ACHN (cell line): Measurements from ENCODE around the gene NOTUM.
"Not testable (repeated sequence)": the region's sequence is repeated elsewhere in the genome, so short reads cannot be mapped to it uniquely, and the experiment has no call there.

Source experiments
- DNase-seq: peaks from one replicate; pipeline ENCODE4 v3.0.0-alpha.2; 2015
- in situ Hi-C: cut with HindIII; loops from 2 replicates; pipeline ENCODE4 v1.10.0; 2017; ENCODE audit warnings: low sequenced_read_pairs, low pct_ligation_motif_present, low pct_unique_long_range_greater_than_20kb

NOTUM gene

DNA sequence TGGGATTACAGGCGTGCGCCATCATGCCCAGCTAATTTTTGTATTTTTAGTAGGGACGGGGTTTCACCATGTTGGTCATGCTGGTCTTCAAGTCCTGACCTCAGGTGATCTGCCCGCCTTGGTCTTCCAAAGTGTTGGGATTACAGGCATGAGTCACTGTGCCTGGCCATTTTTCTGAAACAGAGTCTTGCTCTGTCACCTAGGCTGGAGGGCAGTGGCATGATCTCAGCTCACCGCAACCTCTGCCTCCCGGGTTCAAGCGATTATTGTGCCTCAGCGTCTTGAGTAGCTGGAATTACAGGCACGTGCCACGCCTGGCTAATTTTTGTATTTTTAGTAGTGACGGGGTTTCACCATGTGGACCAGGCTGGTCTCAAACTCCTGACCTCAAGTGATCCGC is 20.5 kb upstream of the NOTUM start:
- DNase-seq, result not testable (repeated sequence)

DNA sequence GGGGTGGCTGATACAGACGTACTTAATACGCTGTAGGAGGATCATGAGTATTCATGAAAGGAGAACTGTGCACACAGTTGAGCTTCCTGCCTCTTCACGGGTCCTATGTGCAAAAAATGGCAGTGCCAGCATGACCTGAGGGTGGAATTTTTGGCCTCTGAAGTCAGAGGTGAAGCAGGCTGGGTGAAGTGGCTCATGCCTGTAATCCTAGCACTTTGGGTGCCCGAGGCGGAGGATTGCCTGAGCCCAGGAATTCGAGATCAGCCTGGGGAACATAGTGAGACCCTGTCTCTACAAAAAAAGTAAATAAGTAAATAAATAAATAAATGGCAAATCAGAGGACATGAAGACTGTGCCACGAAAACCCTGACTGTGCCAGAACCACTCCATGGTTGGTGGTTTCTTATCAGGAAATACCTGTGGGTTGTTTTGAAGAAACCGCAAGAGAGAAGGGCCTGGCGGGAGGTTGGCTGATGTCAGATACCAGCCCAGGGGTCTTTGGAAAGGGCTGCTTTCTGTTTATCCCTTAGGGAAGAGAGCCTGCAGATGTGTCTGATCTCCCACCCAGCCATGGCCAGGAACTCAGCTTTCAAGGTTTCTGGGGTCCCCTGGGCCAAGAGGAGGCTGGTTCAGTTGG is 19.8 kb upstream of the NOTUM start:
- in situ Hi-C loops, result no loop called here
- DNase-seq, result no peak

More for the DNA sequence above, 20.5 kb upstream of the NOTUM start:
- in situ Hi-C loops, result not testable (repeated sequence)

DNA sequence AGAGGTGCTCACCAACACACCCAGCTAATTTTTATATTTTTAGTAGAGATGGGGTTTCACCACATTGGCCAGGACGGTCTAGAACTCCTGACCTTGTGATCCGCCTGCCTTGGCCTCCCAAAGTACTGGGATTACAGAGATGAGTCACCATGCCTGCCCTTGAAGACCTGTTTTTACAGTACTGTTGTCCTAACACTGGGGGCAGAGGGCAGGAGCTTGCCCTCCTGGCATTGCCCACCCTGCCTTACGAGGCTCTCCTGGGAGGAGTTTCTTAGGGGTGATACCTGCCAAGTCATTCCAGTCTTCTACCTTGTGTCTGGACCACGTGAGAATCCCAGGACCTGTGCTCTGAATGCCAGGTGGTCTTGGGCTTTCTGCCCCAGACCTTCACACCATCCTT is 19.1 kb upstream of the NOTUM start:
- in situ Hi-C loops, result no loop called here
- DNase-seq, result no peak

DNA sequence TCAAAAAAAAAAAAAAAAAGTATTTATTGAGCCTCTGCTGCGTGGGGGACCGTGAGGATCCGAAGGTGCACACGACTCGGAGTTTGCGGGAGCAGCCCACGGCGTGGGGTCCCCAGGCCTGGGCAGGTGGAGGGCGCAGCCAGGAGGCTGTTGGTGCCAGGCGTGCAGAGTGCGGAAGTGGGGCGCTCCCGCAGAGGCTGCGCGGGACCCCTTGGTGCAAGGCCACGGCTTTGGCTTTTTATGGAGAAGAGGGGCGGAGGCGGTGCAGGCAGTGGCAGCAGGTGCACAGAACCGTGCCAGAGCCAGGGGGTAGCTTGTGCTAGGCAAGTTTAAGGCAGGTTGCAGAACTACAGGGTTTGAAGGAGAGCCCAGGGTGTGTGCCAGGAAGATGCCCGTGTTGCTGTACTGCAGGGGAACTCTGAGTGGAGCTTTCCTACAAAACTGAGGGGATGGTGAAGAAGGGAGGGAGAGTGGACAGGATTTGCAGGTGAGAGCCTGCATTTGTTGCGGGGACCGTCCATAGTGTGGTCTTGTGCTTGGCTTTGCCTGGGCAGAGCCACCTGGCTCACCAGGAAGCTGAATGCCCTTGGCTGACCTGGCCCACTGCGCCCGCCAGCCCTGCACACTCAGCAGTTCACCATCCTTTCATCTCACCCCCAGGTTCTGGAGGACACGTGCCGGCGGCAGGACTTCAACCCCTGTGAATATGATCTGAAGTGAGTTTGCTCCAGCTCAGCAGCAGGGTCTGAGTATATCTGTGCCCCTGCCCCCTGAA is 17.7 kb upstream of the NOTUM start:
- in situ Hi-C loops, result no loop called here
- DNase-seq, result no peak

DNA sequence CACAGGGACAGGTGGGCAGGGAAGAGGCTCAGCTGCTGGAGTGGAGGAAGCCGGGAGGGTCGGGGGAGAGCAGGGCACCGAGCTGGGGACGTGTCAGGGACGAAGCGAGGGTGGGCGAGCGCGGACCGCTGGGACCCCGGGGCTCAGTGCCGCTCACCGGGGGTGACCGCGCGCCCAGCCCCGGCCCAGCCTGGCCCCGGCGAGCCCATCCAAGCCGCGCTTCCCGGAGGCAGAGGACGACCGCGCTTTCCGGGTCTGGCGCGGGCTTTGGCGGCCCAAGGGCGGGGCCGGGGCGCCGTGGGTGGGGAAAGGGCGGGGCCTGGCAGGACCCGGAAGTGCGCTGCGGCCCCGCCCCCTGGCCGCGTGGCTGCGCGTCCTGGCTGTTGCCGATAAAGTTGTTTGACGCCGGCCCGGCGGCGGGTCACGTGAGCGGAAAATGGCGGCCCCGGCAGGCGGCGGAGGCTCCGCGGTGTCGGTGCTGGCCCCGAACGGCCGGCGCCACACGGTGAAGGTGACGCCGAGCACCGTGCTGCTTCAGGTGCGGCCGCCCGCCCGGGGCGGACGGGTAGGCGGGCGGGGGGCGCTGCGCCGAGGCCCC is 16.3 kb upstream of the NOTUM start, which contains the start of gene ASPSCR1:
ASPSCR1 (plus strand) TSS at position 419 of the 598 bp plus-strand sequence; CDS start at position 437, 18 bp downstream.
- in situ Hi-C loops, result no loop called here

DNA sequence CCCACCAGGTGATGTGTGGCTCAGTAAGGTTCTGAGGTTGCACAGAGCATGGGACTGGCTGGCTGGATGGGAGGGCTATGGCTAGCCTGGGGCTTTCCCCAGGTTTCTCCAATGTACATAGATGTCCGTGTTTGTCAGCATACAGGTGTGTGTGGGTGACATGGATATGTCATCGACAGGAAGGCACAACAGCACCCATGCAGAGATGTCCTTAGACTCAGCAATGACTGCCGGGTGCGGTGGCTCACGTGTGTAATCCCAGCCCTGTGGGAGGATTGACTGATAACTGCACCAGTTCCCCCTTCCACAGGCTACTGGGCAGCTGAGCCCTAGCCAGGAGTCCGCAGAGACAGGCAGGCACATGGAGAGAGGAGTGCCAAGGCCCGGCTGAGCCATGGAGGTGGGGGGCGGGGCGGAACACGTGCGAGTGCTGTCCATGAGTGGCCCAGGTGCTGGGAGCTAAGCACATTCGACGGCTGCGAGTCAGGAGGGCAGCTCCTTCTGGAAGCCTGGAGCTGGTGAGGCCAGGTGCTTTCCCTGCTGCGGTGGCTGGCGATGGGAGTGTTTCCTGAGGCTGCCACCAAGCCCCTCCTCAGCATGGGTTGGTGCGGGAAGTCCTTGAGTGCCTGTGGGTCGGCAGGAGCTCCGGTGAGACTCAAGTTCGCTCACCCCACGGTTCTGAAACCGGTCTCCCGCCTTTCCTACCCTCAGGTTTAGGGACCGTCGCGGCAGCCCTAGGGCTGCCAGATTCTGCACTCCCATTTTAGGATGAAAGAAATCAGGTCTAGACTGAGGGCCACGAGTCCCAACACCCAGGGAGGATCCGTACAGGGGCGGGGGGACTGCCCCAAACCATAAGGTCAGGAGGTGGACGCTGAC is 15.6 kb upstream of the NOTUM start:
- peak; percentile 30 for DNase-seq
- in situ Hi-C loops, result no loop called here

More for the DNA sequence above, 16.3 kb upstream of the NOTUM start, which contains the start of gene ASPSCR1:
- DNase-seq, result peak; percentile 90

DNA sequence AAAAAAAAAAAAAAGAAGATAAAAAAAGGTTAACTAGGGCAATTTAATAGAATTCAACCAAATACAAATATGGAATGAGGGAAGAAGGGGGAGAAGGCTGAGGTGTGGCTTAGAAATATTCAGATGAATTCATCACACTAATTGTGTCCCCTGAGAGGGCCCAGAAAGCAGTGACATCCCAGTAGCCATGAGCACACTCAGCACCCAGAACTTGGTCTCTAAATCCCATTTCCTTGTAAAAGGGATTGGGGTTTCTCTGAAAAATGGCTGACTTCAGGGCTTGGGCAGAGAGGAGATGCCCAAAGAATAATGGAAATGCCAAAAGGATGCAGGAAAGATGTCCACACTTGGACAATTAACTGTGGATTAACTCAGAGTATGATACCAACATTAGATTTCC is 12.4 kb upstream of the NOTUM start:
- DNase-seq, result no peak
- in situ Hi-C loops, result no loop called here

DNA sequence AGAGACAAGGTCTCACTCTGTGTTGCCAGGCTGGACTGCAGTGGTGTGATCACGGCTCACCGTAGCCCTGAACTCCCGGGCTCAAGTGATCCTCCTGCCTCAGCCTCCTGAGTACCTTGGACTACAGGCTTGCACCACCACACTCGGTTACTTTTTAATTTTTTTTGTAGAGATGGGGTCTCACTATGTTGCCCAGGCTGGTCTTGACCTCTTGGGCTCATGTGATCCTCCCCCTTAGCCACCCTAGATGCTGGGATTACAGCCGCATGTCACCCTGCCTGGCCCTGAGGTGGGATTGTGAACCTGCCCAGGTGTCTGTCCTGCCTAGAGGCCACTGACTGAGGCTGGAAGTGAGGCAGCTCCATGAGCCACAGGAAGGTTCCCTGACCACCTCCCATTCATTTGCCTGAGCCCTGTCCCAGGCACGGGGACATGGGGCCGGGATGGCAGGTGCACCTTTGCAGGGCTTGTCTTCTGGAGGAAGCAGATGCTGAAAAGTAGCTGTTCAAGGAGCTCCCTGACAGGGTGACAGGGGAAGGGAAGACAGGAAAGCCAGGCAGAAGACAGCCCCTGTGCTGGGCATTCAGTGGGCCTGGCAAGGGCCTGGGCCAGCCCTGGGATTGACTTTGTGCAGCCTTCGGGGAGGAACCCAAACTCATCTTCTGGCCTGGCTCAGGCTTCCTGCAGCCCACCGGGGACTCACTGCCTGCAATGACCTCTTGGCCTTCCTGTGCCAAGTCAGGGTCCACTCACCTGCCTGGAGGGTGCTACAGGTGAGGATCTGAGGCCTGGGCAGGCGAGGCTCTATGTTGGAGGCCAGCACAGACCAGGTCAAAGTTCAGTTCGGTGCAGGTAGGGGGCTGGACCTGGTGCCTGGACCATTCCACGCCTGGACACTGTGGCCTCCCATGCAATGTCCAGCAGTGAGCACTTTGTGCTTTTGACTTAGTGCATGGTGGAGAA is 8.1 kb upstream of the NOTUM start:
- no peak for DNase-seq
- in situ Hi-C loops, result no loop called here

DNA sequence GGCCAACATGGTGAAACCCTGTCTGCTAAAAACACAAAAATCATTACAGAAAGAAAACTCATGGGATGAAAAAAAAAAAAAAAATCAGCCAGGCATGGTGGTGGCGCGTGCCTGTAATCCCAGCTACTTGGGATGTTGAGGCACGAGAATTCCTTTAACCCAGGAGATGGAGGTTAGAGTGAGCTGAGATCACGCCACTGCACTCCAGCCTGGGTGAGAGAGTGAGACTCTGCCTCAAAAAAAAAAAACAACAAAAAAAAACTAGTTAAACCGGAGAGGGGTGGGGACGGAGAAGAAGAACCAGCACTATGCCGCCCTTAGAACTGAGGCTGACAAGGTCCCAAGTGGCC is 7.4 kb upstream of the NOTUM start:
- in situ Hi-C loops, result no loop called here
- no peak for DNase-seq

DNA sequence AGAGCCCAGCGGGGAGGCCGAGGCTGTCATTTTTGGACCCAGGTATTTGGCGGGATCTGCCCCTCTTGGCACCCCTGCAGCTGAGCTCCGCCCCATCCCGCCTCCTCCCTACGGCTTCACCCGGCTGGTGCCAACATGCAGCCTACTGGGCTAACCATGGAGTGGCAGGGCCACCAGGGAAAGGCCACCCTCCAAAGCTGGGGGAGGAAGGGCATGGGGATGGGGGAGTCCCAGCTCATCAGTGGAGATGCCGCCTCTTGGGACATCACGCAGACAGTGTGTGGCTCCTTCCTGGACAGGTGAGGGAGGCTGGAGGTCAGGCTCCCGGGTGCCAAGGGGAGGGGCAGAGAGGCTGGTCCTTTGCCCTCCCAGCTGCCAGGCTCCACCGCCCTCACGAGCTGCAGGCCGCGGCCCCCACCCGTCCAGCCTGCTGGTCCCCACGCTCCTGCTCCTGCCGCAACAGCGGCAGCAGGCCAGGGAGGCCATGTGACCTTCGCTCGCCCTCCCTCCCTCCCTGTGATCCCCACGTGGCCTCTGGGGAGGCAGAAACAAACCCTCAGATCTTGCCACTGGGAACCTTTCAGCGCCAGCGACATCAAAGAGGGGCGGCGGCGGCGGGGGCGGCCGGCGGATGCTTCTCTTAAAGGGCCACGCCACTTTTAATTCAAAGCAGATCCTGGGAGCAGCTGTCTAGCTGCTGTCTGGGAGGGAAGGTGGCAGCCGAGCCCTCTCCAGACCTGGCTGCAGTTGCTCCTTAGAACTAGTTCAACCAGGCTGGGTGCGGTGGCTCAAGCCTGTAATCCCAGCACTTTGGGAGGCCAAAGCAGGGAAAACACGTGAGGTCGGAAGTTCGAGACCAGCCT is 6.8 kb upstream of the NOTUM start:
- in situ Hi-C loops, result no loop called here
- DNase-seq, result peak; percentile 26

DNA sequence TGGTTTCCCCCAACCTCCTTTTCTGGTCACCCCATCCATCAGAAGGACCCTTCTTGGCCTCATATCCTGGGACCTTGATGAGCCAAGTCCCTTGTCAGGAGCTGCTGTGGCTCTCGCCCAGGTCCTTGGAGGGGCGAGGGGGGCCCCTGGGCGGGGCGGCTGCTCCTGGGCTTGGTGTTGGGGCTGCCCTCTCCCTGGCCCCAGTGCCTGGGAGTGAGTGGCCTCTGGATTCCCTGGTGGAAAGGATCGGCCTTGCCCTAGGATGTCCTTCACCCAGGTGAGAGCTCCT is 6.2 kb upstream of the NOTUM start:
- in situ Hi-C loops, result no loop called here
- no peak for DNase-seq

DNA sequence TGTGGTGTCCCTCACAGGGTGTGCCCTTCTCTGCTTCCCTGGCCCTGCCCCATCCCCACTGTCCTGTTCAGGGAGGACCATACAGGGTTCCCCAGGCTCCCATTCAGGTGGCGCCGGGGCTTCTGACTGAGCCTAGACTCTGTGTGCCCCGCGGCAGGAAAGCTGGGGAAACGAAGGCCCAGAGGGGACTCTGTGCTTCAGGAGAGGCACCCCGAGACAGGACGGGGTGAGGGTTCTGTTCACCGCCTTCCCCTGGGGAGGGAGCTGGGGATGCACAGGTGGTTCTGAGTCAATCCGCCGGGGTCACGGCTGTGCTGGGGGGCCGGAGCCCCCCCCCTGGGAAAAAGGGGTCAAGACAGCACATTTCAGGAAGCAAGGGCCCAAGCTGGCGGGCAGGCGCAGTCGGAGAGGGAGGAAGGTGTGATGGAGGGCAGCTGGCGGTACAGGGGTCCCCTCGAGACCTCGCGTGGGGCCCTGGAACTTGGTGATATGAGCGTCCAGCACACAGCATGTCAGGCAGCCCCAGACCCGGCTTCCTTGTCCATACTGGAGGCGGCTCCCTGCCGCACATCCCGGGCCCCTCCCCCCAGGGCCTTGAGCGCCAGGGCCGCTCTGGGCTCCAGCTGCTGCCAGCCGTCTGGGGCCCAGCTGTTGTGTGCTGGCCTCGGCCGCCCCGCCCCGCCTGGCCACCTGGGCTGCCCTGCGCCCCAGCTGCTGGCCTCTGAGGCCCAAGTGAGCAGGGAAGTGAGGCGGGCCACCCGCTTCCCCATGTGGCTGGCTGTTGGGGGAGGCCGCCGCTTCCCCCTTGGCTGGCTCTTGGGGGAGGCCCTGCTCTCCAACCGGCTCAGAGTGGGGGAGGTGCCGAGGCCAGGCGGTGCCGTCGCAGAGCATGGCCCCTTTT is 5.6 kb upstream of the NOTUM start:
- in situ Hi-C loops, result no loop called here
- DNase-seq, result no peak

DNA sequence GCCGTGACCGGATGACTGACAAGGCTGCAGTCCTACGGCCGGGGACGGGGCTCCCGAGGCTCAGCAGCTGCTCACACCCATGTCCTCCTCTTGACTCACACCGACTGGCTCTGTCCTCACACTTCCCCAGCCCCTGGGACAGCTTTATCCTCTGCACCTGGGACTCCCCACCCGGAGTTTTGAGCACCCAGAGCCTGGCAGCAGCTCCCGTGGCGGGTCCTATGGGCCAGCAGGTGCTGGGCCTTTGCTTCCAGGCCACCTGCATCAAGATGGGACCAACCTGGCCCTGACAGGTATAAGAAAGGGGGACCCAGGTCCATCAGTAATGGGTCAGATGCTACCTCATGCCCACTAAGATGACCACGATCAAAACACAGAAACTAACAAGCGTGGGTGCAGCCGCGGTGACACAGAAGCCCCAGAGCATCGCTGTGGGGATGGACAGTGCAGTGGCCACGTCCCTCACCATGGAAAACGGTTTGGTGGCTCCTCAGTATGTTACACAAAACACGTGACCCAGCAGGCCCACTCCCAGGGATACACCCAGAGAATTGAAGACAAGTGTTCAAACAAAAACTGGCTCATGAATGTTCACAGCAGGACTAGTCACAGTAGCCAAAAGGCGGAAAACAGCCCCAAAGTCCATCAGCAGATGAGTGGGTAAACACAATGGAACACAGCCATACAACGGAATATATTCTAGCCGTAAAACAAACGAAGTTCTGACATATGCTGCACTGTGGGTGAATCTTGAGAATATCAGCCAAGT is 3.3 kb upstream of the NOTUM start:
- no peak for DNase-seq
- in situ Hi-C loops, result no loop called here

DNA sequence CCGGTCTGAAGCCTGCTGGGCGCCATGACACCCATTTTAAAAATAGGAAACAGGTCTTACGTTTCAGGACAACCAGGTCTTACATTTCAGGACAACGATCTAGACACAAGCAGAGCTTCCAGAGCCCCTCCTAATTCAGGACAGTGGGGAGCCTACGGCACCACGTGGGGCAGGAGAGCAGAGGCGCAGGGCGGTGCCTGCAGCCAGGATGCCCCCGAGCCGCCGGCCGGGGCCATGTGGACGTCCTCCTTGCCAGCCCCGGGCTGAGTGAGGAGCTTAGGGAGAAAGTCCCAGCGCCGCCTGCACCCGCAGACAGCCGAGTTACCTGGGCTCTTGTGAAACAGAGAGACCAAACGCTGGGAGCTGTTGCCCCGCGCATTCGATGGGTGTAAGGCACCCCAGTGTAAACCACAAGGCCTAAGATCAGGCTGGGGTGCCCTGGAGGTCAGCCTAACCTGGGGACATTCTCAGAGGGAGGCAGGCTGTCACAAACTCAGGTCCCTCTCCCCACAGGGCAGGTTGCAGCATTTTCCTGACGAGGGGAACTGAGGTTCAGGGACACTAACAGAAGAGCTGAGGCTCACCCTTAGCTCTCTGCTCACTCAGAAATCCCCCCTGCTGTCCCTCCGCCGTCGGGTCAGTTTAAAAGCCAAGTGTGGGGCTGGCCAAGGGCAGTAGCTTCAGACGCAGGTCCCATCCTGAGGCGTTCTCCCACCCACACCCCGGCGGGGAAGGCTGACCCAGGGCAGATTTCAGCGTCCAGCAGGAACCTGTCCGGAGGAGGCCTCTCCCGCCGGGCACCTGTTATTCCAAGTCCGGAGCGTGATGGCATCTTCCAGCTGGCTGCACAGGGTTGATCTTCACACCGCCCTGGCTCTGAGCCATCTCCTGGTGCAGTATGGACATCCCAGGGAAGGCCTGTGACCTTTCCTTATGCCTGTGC is 1.8 kb upstream of the NOTUM start:
- in situ Hi-C loops, result no loop called here
- peak; percentile 48 for DNase-seq
